Endothelial cell of umbilical vein (primary cell): ENCODE data around the gene MTMR6. TPM values are rescaled to one million over a fixed set of nuclear protein-coding genes. Genes with fewer than 3 reads are reported as not detected.

Experiments used
- BruUV-seq: library from RNA; stranded (reverse); fragments of 400-500 nt; replicated peaks from 2 replicates; lab custom pipeline; 2021; lab: Mats Ljungman, UMichigan
- CTCF ChIA-PET: fragments of 300-600, 350-600 bp; sonication (Branson Sonifier 250); formaldehyde crosslinking; loops from one replicate; lab custom pipeline; 2021; ENCODE audit warnings: antibody characterized with exemption, inconsistent platforms; lab: Charles Lee
- POLR2A ChIA-PET: fragments of 300-600, 350-600 bp; sonication (Branson Sonifier 250); formaldehyde crosslinking; loops from one replicate; lab custom pipeline; 2021; ENCODE audit warnings: antibody characterized with exemption, inconsistent platforms; lab: Charles Lee
- DNase-seq: peaks from one replicate; pipeline ENCODE4 v3.0.0-alpha.2; 2011; ENCODE audit warnings: low read depth, low spot score
- FAIRE-seq: peaks from 2 replicates; lab custom pipeline; 2011; peaks lifted over from hg19 to GRCh38; lab: Jason Lieb, UNC
- H2AFZ ChIP-seq: 2 replicates; pipeline ENCODE4 v1.6.0; 2012; ENCODE audit warnings: low read depth, low read length, control low read depth, inconsistent platforms
- H3K27ac ChIP-seq: 2 replicates; pipeline ENCODE4 v1.5.1; 2011; ENCODE audit warnings: low read depth, mild to moderate bottlenecking, control low read depth, low read length, moderate library complexity; ENCODE audit not compliant: insufficient read depth
- H3K27me3 ChIP-seq, 2 experiments: 2 replicates each; pipeline versions ENCODE4 v1.6.0 to v1.6.1; 2011; ENCODE audit warnings: low read length in 2 of 2, mixed read lengths in 1 of 2; ENCODE audit not compliant: control insufficient read depth in 2 of 2, insufficient read depth in 2 of 2
- H3K36me3 ChIP-seq, 2 experiments: 2 replicates in 1 of 2; 3 replicates in 1 of 2; pipeline ENCODE4 v1.5.1; 2011; ENCODE audit warnings: low read length in 2 of 2, mild to moderate bottlenecking in 1 of 2, moderate library complexity in 1 of 2; ENCODE audit not compliant: control insufficient read depth in 2 of 2, insufficient read depth in 2 of 2; ENCODE audit errors: extremely low read depth in 1 of 2
- H3K4me1 ChIP-seq: 3 replicates; pipeline ENCODE4 v1.5.1; 2011; ENCODE audit warnings: mild to moderate bottlenecking, low read length; ENCODE audit not compliant: control insufficient read depth, insufficient read depth; ENCODE audit errors: extremely low read depth
- H3K4me2 ChIP-seq: 2 replicates; pipeline ENCODE4 v1.6.1; 2011; ENCODE audit warnings: low read length, control low read depth, mixed read lengths; ENCODE audit not compliant: insufficient read depth
- H3K4me3 ChIP-seq, 3 experiments: fragments of 200-600 bp in 1 of 3; sonication (generic), shearing (Covaris generic) in 1 of 3; replicated peaks in 1 of 3; 2 replicates each; pipeline ENCODE4 v1.5.1; 2011 to 2016; ENCODE audit warnings: control low read depth in 3 of 3, low read length in 3 of 3, mild to moderate bottlenecking in 2 of 3, inconsistent platforms in 1 of 3, low read depth in 1 of 3, moderate library complexity in 1 of 3; ENCODE audit not compliant: insufficient read depth in 1 of 3
- H3K79me2 ChIP-seq: 2 replicates; pipeline ENCODE4 v1.6.0; 2012; ENCODE audit warnings: low read length, inconsistent platforms; ENCODE audit not compliant: control insufficient read depth, insufficient read depth
- H3K9ac ChIP-seq: replicated peaks from 2 replicates; pipeline ENCODE3; 2011; ENCODE audit warnings: low read length, control low read depth; ENCODE audit not compliant: insufficient read depth; ENCODE audit errors: extremely low read depth
- H3K9me1 ChIP-seq: replicated peaks from 3 replicates; pipeline ENCODE4 v1.6.0; 2011; ENCODE audit warnings: mild to moderate bottlenecking, low read length; ENCODE audit not compliant: control insufficient read depth, insufficient read depth; ENCODE audit errors: extremely low read depth
- H3K9me3 ChIP-seq: replicated peaks from 2 replicates; pipeline ENCODE4 v1.5.1; 2012; ENCODE audit warnings: low read length, inconsistent platforms; ENCODE audit not compliant: control insufficient read depth, insufficient read depth
- H4K20me1 ChIP-seq: replicated peaks from 2 replicates; pipeline ENCODE3; 2011; ENCODE audit warnings: mild to moderate bottlenecking, low read length; ENCODE audit not compliant: control insufficient read depth, insufficient read depth; ENCODE audit errors: extremely low read depth
- FOS ChIP-seq: IDR thresholded peaks from 2 replicates; pipeline ENCODE4 v1.6.1; 2011; ENCODE audit warnings: mild to moderate bottlenecking, low read length, moderate library complexity, borderline replicate concordance; ENCODE audit not compliant: insufficient read depth
- GATA2 ChIP-seq: IDR thresholded peaks from 2 replicates; pipeline ENCODE4 v1.7.0; 2011; ENCODE audit warnings: low read depth, mild to moderate bottlenecking, moderate library complexity, mixed read lengths, low read length; ENCODE audit not compliant: insufficient read length, insufficient read depth
- MAX ChIP-seq: IDR thresholded peaks from 2 replicates; pipeline ENCODE4 v1.6.1; 2011; ENCODE audit not compliant: insufficient read depth, insufficient read length
- MYC ChIP-seq: IDR thresholded peaks from one replicate; pipeline ENCODE4 v1.6.1; 2011; ENCODE audit warnings: mild to moderate bottlenecking, low read depth, low read length
- POLR2AphosphoS5 ChIP-seq: IDR thresholded peaks from 2 replicates; pipeline ENCODE4 v1.6.1; 2012; ENCODE audit warnings: low read depth, mild to moderate bottlenecking, control low read depth, low read length, moderate library complexity; ENCODE audit not compliant: insufficient read depth
- dilution Hi-C: fragments of 300-500 bp; cut with MboI; formaldehyde crosslinking; loops from one replicate; pipeline ENCODE4 v1.15.0; 2019; ENCODE audit warnings: low sequenced_read_pairs; ENCODE audit not compliant: extremely low pct_ligation_motif_present
- intact Hi-C: fragments of 100-400 bp; cut with micrococcal nuclease; formaldehyde crosslinking; loops from one replicate; pipeline ENCODE4 v1.10.0; 2022
- polyA plus RNA-seq, 4 experiments: library from polyadenylated mRNA; depleted of rRNA in 3 of 4; stranded (reverse) in 3 of 4; unstranded in 1 of 4; fragments of >200 nt; gene quantifications; 2 replicates each; pipeline versions ENCODE4 v1.2.1 to v1.2.3, GENCODE V29; 2011 to 2012; ENCODE audit warnings: missing spikeins in 1 of 4
- total RNA-seq: library from RNA; stranded (reverse); gene quantifications from 2 replicates; pipeline ENCODE4 v1.2.3, GENCODE V29; 2021

Gene MTMR6
- total and polyA plus RNA-seq, 2 donors (not counting 3 experiments of a cell fraction or from before 2014, with no cell fraction given), result 10.2 to 20.9 TPM

GRCh38 chr13:25218019-25218418 is 69.3 kb downstream of the MTMR6 start:
- no peaks in the 10 kb centered on the region for H3K4me1 ChIP-seq
- H3K4me2 ChIP-seq, result no peak overlapping the region
- no peak overlapping the region for H3K27ac ChIP-seq
- H3K4me3 ChIP-seq, result no peak overlapping the region
- no peak overlapping the region for H2AFZ ChIP-seq
- ChIA-PET POLR2A (no interaction called here), CTCF (interaction anchor here (1.3 kb wide), 1 partner anchor 158 kb away, joined by 3 read pairs; no protein-coding TSS in a partner anchor)
- dilution Hi-C loops (no loop called here), intact Hi-C loops (no loop called here)
- H3K79me2 ChIP-seq, result no peaks in the 10 kb centered on the region
- H4K20me1 ChIP-seq, result no peaks in the 10 kb centered on the region
- no TSS peak for BruUV-seq
- TF ChIP-seq POLR2AphosphoS5, result no peak
- no peak for TF ChIP-seq FOS
- H3K9me3 ChIP-seq, result no peaks in the 10 kb centered on the region
- H3K36me3 ChIP-seq, result no peaks in the 10 kb centered on the region
- H3K9ac ChIP-seq, result no peak overlapping the region
- no peaks in the 10 kb centered on the region for H3K9me1 ChIP-seq
- DNase-seq (no peak), FAIRE-seq (no peak)
- H3K27me3 ChIP-seq, result no peaks in the 10 kb centered on the region

- intact Hi-C loops, result no loop called here
- Histone ChIP-seq H3K27me3 (no peaks in the 10 kb centered on the region), H2AFZ (no peak overlapping the region), H4K20me1 (no peaks in the 10 kb centered on the region), H3K9ac (no peak overlapping the region), H3K79me2 (no peaks in the 10 kb centered on the region), H3K4me3 (no peak overlapping the region), H3K27ac (no peak overlapping the region), H3K36me3 (no peaks in the 10 kb centered on the region), H3K4me2 (no peak overlapping the region), H3K9me1 (no peaks in the 10 kb centered on the region), H3K4me1 (no peaks in the 10 kb centered on the region), H3K9me3 (no peaks in the 10 kb centered on the region)
- no peak for FAIRE-seq
- dilution Hi-C loops, result no loop called here
- ChIA-PET POLR2A (no interaction called here), CTCF (interaction anchor here (1.4 kb wide), 1 partner anchor 17 kb away, joined by 3 read pairs; no protein-coding TSS in a partner anchor)
- TF ChIP-seq POLR2AphosphoS5 (no peak), MAX (no peak), MYC (no peak), GATA2 (no peak), FOS (no peak)
- no TSS peak for BruUV-seq
- no peak for DNase-seq
These were observed 70.0 kb downstream of the MTMR6 start for GRCh38 chr13:25217023-25217885.
